Caco-2 (cell line): ENCODE data around the gene MYBPC3. TPM values are rescaled to one million over a fixed set of nuclear protein-coding genes. Genes with fewer than 3 reads are reported as not detected.

Source experiments
- BruUV-seq: library from RNA; stranded (reverse); fragments of 400-500 nt; replicated peaks from 2 replicates; lab custom pipeline; 2021; lab: Mats Ljungman, UMichigan
- CTCF ChIA-PET: fragments of 300-600 bp; sonication (Branson Sonifier 250); formaldehyde crosslinking; loops from one replicate; lab custom pipeline; 2022; ENCODE audit warnings: antibody characterized with exemption; lab: Charles Lee
- POLR2A ChIA-PET: fragments of 300-600 bp; sonication (Branson Sonifier 250); formaldehyde crosslinking; loops from one replicate; lab custom pipeline; 2022; ENCODE audit warnings: antibody characterized with exemption; lab: Charles Lee
- DNase-seq, 2 experiments: peaks; one replicate each; pipeline versions ENCODE4 v3.0.0 to v3.0.0-alpha.2; 2020 to 2022
- H3K27me3 ChIP-seq: replicated peaks from 2 replicates; pipeline ENCODE4 v1.6.0; 2011; ENCODE audit warnings: low read length; ENCODE audit not compliant: control insufficient read depth, insufficient read depth
- H3K36me3 ChIP-seq: 2 replicates; pipeline ENCODE4 v1.5.1; 2011; ENCODE audit warnings: low read length; ENCODE audit not compliant: control insufficient read depth, insufficient read depth
- H3K4me1 ChIP-seq: fragments of 250-450 bp; sonication (Bioruptor Pico); 2 replicates; pipeline ENCODE4 v1.5.1; 2020; ENCODE audit warnings: mild to moderate bottlenecking
- H3K4me3 ChIP-seq: 2 replicates; pipeline ENCODE4 v1.5.1; 2011; ENCODE audit warnings: low read depth, mild to moderate bottlenecking, control low read depth, low read length
- H3K9me3 ChIP-seq: fragments of 250-450 bp; sonication (Bioruptor Pico); 2 replicates; pipeline ENCODE4 v1.5.1; 2020; ENCODE audit warnings: mild to moderate bottlenecking, moderate library complexity
- H3K27ac Mint-ChIP-seq: one replicate; pipeline ENCODE4 v1.8.0; 2022; ENCODE audit warnings: mixed read lengths; ENCODE audit not compliant: unreplicated experiment
- H3K27me3 Mint-ChIP-seq: one replicate; pipeline ENCODE4 v1.8.0; 2022; ENCODE audit warnings: mixed read lengths; ENCODE audit not compliant: insufficient read depth, unreplicated experiment
- H3K36me3 Mint-ChIP-seq: one replicate; pipeline ENCODE4 v1.8.0; 2022; ENCODE audit warnings: mild to moderate bottlenecking, mixed read lengths; ENCODE audit not compliant: insufficient read depth, unreplicated experiment
- H3K4me1 Mint-ChIP-seq: one replicate; pipeline ENCODE4 v1.8.0; 2022; ENCODE audit warnings: low read depth, mixed read lengths; ENCODE audit not compliant: unreplicated experiment
- H3K4me3 Mint-ChIP-seq: one replicate; pipeline ENCODE4 v1.8.0; 2022; ENCODE audit warnings: mild to moderate bottlenecking, moderate library complexity, mixed read lengths; ENCODE audit not compliant: unreplicated experiment
- H3K9me3 Mint-ChIP-seq: one replicate; pipeline ENCODE4 v1.8.0; 2022; ENCODE audit warnings: mixed read lengths; ENCODE audit not compliant: unreplicated experiment
- intact Hi-C: fragments of 100-400 bp; cut with micrococcal nuclease; formaldehyde crosslinking; loops from one replicate; pipeline ENCODE4 v1.10.0; 2022; ENCODE audit not compliant: unreplicated experiment
- total RNA-seq: library from RNA; stranded (reverse); gene quantifications from 2 replicates; pipeline ENCODE4 v1.2.3, GENCODE V29; 2022
- TF ChIP-seq, protein P1 (sequence below), 2 experiments: fragments of 200-600 bp in 1 of 2; IDR thresholded peaks; 1 replicate in 1 of 2; 2 replicates in 1 of 2; pipeline versions ENCODE4 v1.5.1 to v1.8.0; 2011 to 2022; ENCODE audit warnings: antibody characterized with exemption in 1 of 2, control low read depth in 1 of 2, inconsistent platforms in 1 of 2, low read depth in 1 of 2, low read length in 1 of 2, mild to moderate bottlenecking in 1 of 2, moderate library complexity in 1 of 2; ENCODE audit not compliant: insufficient read depth in 1 of 2, severe bottlenecking in 1 of 2, unreplicated experiment in 1 of 2

Gene MYBPC3
- total RNA-seq, 1 experiment from 2014 or later, result not detected

DNA sequence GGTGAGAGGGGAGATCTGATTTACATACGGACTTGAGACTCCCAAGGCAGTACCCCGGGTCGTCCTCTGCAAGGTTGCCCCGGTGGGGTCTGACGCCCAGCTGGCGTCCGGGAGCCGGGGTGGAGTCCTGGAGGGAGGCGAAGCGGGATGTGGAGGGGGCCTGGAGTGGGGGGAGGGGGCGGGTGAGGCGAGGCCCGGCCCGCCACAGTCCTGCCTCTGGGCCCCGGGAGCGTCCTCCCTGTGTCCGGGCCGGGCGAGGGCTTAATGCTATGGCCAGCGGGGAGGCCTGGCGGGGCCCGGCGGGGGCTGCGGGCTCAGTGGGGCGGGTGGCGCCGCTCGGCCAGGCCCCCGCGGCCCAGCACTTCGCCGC lies 2.4 kb upstream of the MYBPC3 start:
- CTCF ChIA-PET, result interaction anchor here (0.6 to 1.9 kb wide), 26 partner anchors 8 to 533 kb away, joined by 3 to 27 read pairs (median 4); partner anchors contain the start of genes ACP2, DDB2, MADD and NR1H3
- Mint-ChIP-seq H3K27ac (no peak overlapping the region), H3K27me3 (no peaks in the 10 kb centered on the region), H3K9me3 (no peaks in the 10 kb centered on the region), H3K4me1 (no peaks in the 10 kb centered on the region), H3K4me3 (no peak overlapping the region), H3K36me3 (no peaks in the 10 kb centered on the region)
- POLR2A ChIA-PET, result interaction anchor here (0.9 kb wide), 1 partner anchor 84 kb away, joined by 3 read pairs; no protein-coding TSS in a partner anchor
- Histone ChIP-seq H3K36me3 (no peaks in the 10 kb centered on the region), H3K4me3 (peak overlapping the region; percentile 9; the same call in 1 of the 2 replicates), H3K4me1 (peaks cover 4% of the 10 kb centered on the region; the same call in 1 of the 2 replicates), H3K9me3 (peaks cover 10% of the 10 kb centered on the region; the same call in 1 of the 2 replicates), H3K27me3 (no peaks in the 10 kb centered on the region)
- no TSS peak for BruUV-seq
- TF ChIP-seq, protein P1, sequence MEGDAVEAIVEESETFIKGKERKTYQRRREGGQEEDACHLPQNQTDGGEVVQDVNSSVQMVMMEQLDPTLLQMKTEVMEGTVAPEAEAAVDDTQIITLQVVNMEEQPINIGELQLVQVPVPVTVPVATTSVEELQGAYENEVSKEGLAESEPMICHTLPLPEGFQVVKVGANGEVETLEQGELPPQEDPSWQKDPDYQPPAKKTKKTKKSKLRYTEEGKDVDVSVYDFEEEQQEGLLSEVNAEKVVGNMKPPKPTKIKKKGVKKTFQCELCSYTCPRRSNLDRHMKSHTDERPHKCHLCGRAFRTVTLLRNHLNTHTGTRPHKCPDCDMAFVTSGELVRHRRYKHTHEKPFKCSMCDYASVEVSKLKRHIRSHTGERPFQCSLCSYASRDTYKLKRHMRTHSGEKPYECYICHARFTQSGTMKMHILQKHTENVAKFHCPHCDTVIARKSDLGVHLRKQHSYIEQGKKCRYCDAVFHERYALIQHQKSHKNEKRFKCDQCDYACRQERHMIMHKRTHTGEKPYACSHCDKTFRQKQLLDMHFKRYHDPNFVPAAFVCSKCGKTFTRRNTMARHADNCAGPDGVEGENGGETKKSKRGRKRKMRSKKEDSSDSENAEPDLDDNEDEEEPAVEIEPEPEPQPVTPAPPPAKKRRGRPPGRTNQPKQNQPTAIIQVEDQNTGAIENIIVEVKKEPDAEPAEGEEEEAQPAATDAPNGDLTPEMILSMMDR (IDR thresholded peaks at IDR 0.05; ENCODE audit: insufficient read depth in 1 of 2, low read depth in 1 of 2, low read length in 1 of 2, severe bottlenecking in 1 of 2, unreplicated experiment in 1 of 2), result no peak
- no peak for DNase-seq
- intact Hi-C loops, result loop anchor here (1.0 to 2.0 kb wide), 4 partner anchors 46 to 178 kb away; no protein-coding TSS in a partner anchor

DNA sequence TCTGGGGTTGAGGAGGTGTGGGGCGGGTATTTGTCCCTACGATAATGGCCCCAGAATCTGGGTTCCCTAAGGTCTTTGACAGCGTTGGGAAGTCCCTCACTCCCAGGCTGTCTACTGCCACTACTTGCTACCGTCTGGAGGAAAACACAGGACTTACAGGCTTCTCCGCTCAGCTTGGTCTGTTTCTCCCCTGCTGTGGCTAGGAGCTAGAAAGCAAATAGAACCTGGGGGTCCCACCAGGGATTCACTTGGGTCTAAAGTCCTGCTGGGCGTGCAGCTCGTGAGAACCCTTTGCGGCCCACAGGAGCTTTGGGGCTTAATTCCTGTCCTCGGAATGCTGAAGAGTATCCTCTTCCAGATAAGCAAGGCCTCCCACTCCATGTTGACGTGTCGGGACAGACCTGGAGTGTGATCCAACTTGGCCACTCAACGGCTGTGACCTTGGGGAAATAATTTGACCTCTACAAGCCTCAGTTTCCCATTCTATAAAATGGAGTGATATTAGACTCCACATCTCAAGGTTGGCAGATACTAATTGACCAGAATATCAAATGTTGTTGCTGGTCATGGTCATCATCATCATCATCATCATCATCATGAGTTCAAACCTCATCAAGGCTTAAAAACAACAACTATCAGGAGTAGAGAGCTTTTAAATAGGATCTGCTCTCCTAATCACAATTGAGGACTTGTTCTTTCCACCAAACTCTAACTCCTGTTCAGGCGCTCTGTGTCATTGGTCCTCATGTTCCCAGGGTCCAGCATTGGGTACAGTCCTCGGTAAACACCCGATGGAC lies 1.7 kb upstream of the MYBPC3 start:
- no peak overlapping the region for H3K4me3 Mint-ChIP-seq
- no peak for DNase-seq
- no peaks in the 10 kb centered on the region for H3K27me3 Mint-ChIP-seq
- no peaks in the 10 kb centered on the region for H3K9me3 Mint-ChIP-seq
- Histone ChIP-seq H3K27me3 (no peaks in the 10 kb centered on the region), H3K4me1 (peaks cover 4% of the 10 kb centered on the region; the same call in 1 of the 2 replicates), H3K9me3 (peaks cover 10% of the 10 kb centered on the region; the same call in 1 of the 2 replicates), H3K4me3 (no peak overlapping the region), H3K36me3 (no peaks in the 10 kb centered on the region)
- ChIA-PET CTCF (interaction anchor here (1.0 to 1.9 kb wide), 2 partner anchors 49 to 72 kb away, joined by 3 to 6 read pairs; partner anchors contain the start of gene PSMC3), POLR2A (no interaction called here)
- intact Hi-C loops, result loop anchor here (2.0 kb wide), 1 partner anchor 45 kb away; no protein-coding TSS in a partner anchor
- TF ChIP-seq, protein P1 (IDR thresholded peaks at IDR 0.05; ENCODE audit: insufficient read depth in 1 of 2, low read depth in 1 of 2, low read length in 1 of 2, severe bottlenecking in 1 of 2, unreplicated experiment in 1 of 2), result no peak
- no peaks in the 10 kb centered on the region for H3K36me3 Mint-ChIP-seq
- no TSS peak for BruUV-seq
- no peak overlapping the region for H3K27ac Mint-ChIP-seq
- H3K4me1 Mint-ChIP-seq, result no peaks in the 10 kb centered on the region
